Liver (tissue), 9 donors: Measurements from ENCODE around the gene CAST. TPM values are rescaled to one million over a fixed set of nuclear protein-coding genes. Genes with fewer than 3 reads are reported as not detected.

Experiments used
- DNase-seq: peaks from one replicate; pipeline ENCODE4 v3.0.0-alpha.2; 2017; ENCODE audit warnings: low spot score
- H3K27ac ChIP-seq, 2 donors: one replicate each; pipeline ENCODE4 v1.7.0; 2013; ENCODE audit warnings: inconsistent platforms in 2 of 2, low read length in 2 of 2, control low read depth in 1 of 2, low read depth in 1 of 2, mild to moderate bottlenecking in 1 of 2
- H3K27me3 ChIP-seq, 4 donors: one replicate each; pipeline versions ENCODE4 v1.6.1 to v1.7.0; 2013; ENCODE audit warnings: low read length in 3 of 4, inconsistent platforms in 1 of 4, mild to moderate bottlenecking in 1 of 4, moderate library complexity in 1 of 4; ENCODE audit not compliant: control insufficient read depth in 4 of 4, insufficient read depth in 4 of 4
- H3K36me3 ChIP-seq, 4 donors: one replicate each; pipeline versions ENCODE4 v1.6.1 to v1.7.0; 2013; ENCODE audit warnings: low read length in 3 of 4, mild to moderate bottlenecking in 3 of 4, low read depth in 1 of 4, moderate library complexity in 1 of 4; ENCODE audit not compliant: control insufficient read depth in 4 of 4, insufficient read depth in 3 of 4
- H3K4me1 ChIP-seq, 4 donors: one replicate each; pipeline versions ENCODE4 v1.6.1 to v1.7.0; 2013; ENCODE audit warnings: low read length in 3 of 4, mild to moderate bottlenecking in 3 of 4, moderate library complexity in 1 of 4; ENCODE audit not compliant: control insufficient read depth in 4 of 4, insufficient read depth in 4 of 4
- H3K4me3 ChIP-seq, 3 donors: one replicate each; pipeline versions ENCODE4 v1.6.1 to v1.7.0; 2013; ENCODE audit warnings: low read length in 3 of 3, control low read depth in 1 of 3, low read depth in 1 of 3, mild to moderate bottlenecking in 1 of 3
- H3K9ac ChIP-seq, 2 donors: one replicate each; pipeline ENCODE4 v1.7.0; 2013; ENCODE audit warnings: low read length in 2 of 2, mild to moderate bottlenecking in 2 of 2, moderate library complexity in 2 of 2, control low read depth in 1 of 2, low read depth in 1 of 2
- H3K9me3 ChIP-seq, 4 donors: one replicate each; pipeline versions ENCODE4 v1.6.1 to v1.7.0; 2013; ENCODE audit warnings: low read length in 3 of 4; ENCODE audit not compliant: control insufficient read depth in 4 of 4
- ATF3 ChIP-seq: IDR thresholded peaks from 2 replicates; pipeline ENCODE4 v1.6.1; 2016; ENCODE audit warnings: antibody characterized with exemption
- CTCF ChIP-seq: fragments of 150-350 bp; IDR thresholded peaks from 2 replicates; pipeline ENCODE4 v1.5.1; 2017; ENCODE audit warnings: improper control_type of control experiment, low read depth, low read length; ENCODE audit not compliant: missing input control
- FOXA1 ChIP-seq: IDR thresholded peaks from 2 replicates; pipeline ENCODE4 v1.6.1; 2016; ENCODE audit warnings: antibody characterized with exemption
- FOXA2 ChIP-seq: IDR thresholded peaks from 2 replicates; pipeline ENCODE4 v1.6.1; 2016; ENCODE audit warnings: antibody characterized with exemption
- GABPA ChIP-seq, 2 donors: IDR thresholded peaks in 1 of 2; conservative IDR thresholded peaks in 1 of 2; 2 replicates each; pipeline ENCODE4 v1.6.1; 2016; ENCODE audit warnings: antibody characterized with exemption in 2 of 2, mild to moderate bottlenecking in 1 of 2, moderate library complexity in 1 of 2
- HNF4A ChIP-seq, 2 donors: conservative IDR thresholded peaks; 2 replicates each; pipeline ENCODE4 v1.6.1; 2016; ENCODE audit warnings: antibody characterized with exemption in 2 of 2, mild to moderate bottlenecking in 2 of 2
- HNF4G ChIP-seq: IDR thresholded peaks from 2 replicates; pipeline ENCODE4 v1.6.1; 2016; ENCODE audit warnings: antibody characterized with exemption
- JUND ChIP-seq, 2 donors: IDR thresholded peaks; 2 replicates each; pipeline ENCODE4 v1.6.1; 2016; ENCODE audit warnings: antibody characterized with exemption in 2 of 2
- MAX ChIP-seq: IDR thresholded peaks from 2 replicates; pipeline ENCODE4 v1.6.1; 2016; ENCODE audit warnings: antibody characterized with exemption
- NR2F2 ChIP-seq: IDR thresholded peaks from 2 replicates; pipeline ENCODE4 v1.6.1; 2016; ENCODE audit warnings: antibody characterized with exemption
- RAD21 ChIP-seq, 2 donors: IDR thresholded peaks; 2 replicates each; pipeline ENCODE4 v1.6.1; 2016; ENCODE audit warnings: antibody characterized with exemption in 2 of 2, mild to moderate bottlenecking in 2 of 2
- REST ChIP-seq: IDR thresholded peaks from 2 replicates; pipeline ENCODE4 v1.6.1; 2016; ENCODE audit warnings: antibody characterized with exemption, mild to moderate bottlenecking
- RXRA ChIP-seq, 2 donors: IDR thresholded peaks; 2 replicates each; pipeline ENCODE4 v1.6.1; 2017 to 2018; ENCODE audit warnings: antibody characterized with exemption in 2 of 2, mild to moderate bottlenecking in 1 of 2
- SP1 ChIP-seq: IDR thresholded peaks from 2 replicates; pipeline ENCODE4 v1.6.1; 2018; ENCODE audit warnings: antibody characterized with exemption, mild to moderate bottlenecking
- TAF1 ChIP-seq: conservative IDR thresholded peaks from 2 replicates; pipeline ENCODE4 v1.6.1; 2016; ENCODE audit warnings: antibody characterized with exemption, mild to moderate bottlenecking
- YY1 ChIP-seq: IDR thresholded peaks from 2 replicates; pipeline ENCODE4 v1.6.1; 2016; ENCODE audit warnings: antibody characterized with exemption, mild to moderate bottlenecking
- ZBTB33 ChIP-seq: IDR thresholded peaks from 2 replicates; pipeline ENCODE4 v1.6.1; 2016; ENCODE audit warnings: antibody characterized with exemption
- WGBS: extraction: QIAGEN DNeasy Blood & Tissue Kit; methylation state at CpG from one replicate; pipeline ENCODE4 v1.1.7; 2013; 5-methylcytosine and 5-hydroxymethylcytosine counted together
- polyA plus RNA-seq, 2 donors: library from polyadenylated mRNA; stranded (reverse) in 1 of 2; unstranded in 1 of 2; fragments of 200-250 nt in 1 of 2; fragments of >200 nt in 1 of 2; fragmentation: Nextera tagmentation in 1 of 2; extraction: Ambion mirVana in 1 of 2; gene quantifications; one replicate each; pipeline versions ENCODE4 v1.2.1 to v1.2.3, GENCODE V29; 2013 to 2015
- total RNA-seq, 2 donors: library from RNA; depleted of rRNA; stranded (reverse); fragments of >200 nt; gene quantifications; one replicate each; pipeline ENCODE4 v1.2.3, GENCODE V29; 2014
- donor health status: healthy.
- donor health status: healthy.
- donor health status: healthy.
- donor health status: healthy.
- donor health status: healthy.

Gene CAST
- total and polyA plus RNA-seq, 4 donors, result 43.3 to 126 (median 81.0) TPM

DNA sequence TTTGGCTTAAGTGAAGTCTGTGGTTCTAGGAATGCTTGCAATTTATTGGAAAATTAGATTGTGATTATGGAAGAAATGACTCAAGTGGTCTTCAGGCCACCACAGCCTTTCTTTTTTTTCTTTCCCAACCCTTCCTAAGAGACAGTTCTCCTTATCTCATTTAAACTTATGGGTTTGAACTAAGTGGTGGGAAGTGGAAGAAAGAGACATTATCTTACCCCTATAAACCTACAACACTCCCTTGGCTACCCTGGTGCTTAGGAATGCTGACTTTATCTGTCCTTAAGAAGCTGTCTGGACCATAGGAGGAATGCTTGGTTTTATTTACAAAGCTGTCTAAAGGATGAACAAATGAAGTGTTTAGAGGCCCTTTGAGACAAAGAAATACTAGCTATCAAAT, 150.7 kb downstream of the CAST start:
- no peak overlapping the region for H3K9ac ChIP-seq
- H3K36me3 ChIP-seq, result no peaks in the 10 kb centered on the region
- no peaks in the 10 kb centered on the region for H3K27me3 ChIP-seq
- no peak for TF ChIP-seq FOXA2
- no peak for TF ChIP-seq CTCF
- TF ChIP-seq ATF3, result no peak
- TF ChIP-seq YY1, result no peak
- TF ChIP-seq JUND (IDR thresholded peaks at IDR 0.05), result no peak
- no peak for TF ChIP-seq GABPA (IDR thresholded peaks at IDR 0.05 in 1 of 2, conservative IDR thresholded peaks at IDR 0.05 in 1 of 2)
- TF ChIP-seq HNF4A (conservative IDR thresholded peaks at IDR 0.05), result no peak
- no peak for TF ChIP-seq MAX
- no peak for TF ChIP-seq FOXA1
- TF ChIP-seq NR2F2, result no peak
- TF ChIP-seq TAF1, result no peak
- no peak for TF ChIP-seq RXRA (IDR thresholded peaks at IDR 0.05)
- no peak for DNase-seq
- no peaks in the 10 kb centered on the region for H3K9me3 ChIP-seq
- H3K27ac ChIP-seq, result no peak overlapping the region
- no peak overlapping the region for H3K4me3 ChIP-seq
- peaks cover 0 to 4% (median 1%) of the 10 kb centered on the region in 4 donors for H3K4me1 ChIP-seq

- H3K27ac ChIP-seq, result no peak overlapping the region
- no peaks in the 10 kb centered on the region for H3K4me1 ChIP-seq
- no peak overlapping the region for H3K9ac ChIP-seq
- H3K9me3 ChIP-seq, result no peaks in the 10 kb centered on the region
- H3K4me3 ChIP-seq, result no peak overlapping the region
- 79% methylated on average over 3 of the region's 3 CpGs for WGBS
- no peaks in the 10 kb centered on the region for H3K36me3 ChIP-seq
- TF ChIP-seq CTCF (no peak), RAD21 (IDR thresholded peaks at IDR 0.05) (no peak), ZBTB33 (no peak), GABPA (IDR thresholded peaks at IDR 0.05 in 1 of 2, conservative IDR thresholded peaks at IDR 0.05 in 1 of 2) (no peak), NR2F2 (no peak), TAF1 (no peak), FOXA2 (no peak), RXRA (IDR thresholded peaks at IDR 0.05) (no peak), FOXA1 (no peak), MAX (no peak), SP1 (no peak), YY1 (no peak), HNF4G (no peak), REST (no peak), JUND (IDR thresholded peaks at IDR 0.05) (no peak), ATF3 (no peak), HNF4A (conservative IDR thresholded peaks at IDR 0.05) (no peak)
- no peak for DNase-seq
- H3K27me3 ChIP-seq, result no peaks in the 10 kb centered on the region
These were observed 151.9 kb downstream of the CAST start for GRCh38 chr5:96814041-96814440.
